HG03108 (cell line): ENCODE measurements around the gene THAP4.
"Not testable (repeated sequence)": the region's sequence is repeated elsewhere in the genome, so short reads cannot be mapped to it uniquely, and the experiment has no call there.

Experiments used
- ATAC-seq: cut with Tn5 transposase; IDR thresholded peaks from one replicate; pipeline ENCODE4 v1.9.1; 2021; ENCODE audit warnings: moderate library complexity; ENCODE audit not compliant: unreplicated experiment

The THAP4 gene

DNA sequence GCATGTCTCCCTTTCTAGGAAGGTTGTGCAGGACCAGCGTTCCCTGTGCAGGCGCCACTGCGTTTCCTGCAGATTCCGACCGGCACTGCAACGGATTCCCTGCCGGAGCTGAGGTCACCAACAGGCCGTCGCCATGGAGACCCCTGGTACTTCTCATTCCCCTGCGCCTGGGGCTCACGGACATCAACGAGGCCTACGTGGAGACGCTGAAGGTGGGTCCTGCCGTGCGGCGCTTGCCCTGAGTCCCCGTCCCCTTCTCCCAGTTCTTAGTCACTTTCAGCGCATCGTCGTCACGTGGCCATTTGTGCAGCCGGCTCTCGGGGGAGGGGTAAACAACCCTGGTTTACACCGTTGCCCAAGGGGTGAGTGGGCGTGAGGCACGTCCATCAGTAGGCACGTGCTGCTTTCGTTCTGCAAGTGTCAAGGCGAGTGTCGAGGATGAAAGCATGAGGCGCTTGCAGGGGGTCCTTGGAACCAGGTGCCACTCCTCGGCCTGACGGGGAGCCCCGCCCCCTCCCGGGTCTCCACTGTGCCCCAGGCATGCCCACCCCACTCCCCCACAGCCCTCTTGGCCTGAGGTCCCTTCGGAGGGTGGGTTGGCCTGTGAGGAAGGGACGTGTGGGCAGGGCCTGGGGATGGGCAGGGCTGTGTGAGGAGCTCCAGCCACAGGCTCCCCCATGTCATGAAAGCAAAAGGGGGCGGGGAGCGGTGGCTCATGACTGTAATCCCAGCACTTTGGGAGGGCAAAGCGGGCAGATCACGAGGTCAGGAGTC is 29.9 kb upstream of the THAP4 start:
- ATAC-seq = no peak

GRCh38 chr2:241665731-241666440 is 28.9 kb upstream of the THAP4 start:
- no peak for ATAC-seq

DNA sequence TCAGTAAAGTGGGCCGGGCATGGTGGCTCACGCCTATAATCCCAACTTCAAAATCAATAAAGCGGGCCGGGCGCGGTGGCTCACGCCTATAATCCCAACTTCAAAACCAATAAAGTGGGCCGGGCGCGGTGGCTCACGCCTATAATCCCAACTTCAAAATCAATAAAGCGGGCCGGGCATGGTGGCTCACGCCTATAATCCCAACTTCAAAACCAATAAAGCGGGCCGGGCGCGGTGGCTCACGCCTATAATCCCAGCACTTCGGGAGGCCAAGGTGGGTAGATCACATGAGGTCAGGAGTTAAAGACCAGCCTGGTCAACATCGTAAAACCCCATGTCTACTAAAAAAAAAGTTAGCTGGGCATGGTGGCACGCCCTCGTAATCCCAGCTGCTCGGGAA is 25.8 kb upstream of the THAP4 start:
- ATAC-seq = not testable (repeated sequence)

- no peak for ATAC-seq
Measured at GRCh38 chr2:241660593-241661213, 23.7 kb upstream of the THAP4 start.

- no peak for ATAC-seq
Measured at GRCh38 chr2:241659150-241659739, 22.3 kb upstream of the THAP4 start.

DNA sequence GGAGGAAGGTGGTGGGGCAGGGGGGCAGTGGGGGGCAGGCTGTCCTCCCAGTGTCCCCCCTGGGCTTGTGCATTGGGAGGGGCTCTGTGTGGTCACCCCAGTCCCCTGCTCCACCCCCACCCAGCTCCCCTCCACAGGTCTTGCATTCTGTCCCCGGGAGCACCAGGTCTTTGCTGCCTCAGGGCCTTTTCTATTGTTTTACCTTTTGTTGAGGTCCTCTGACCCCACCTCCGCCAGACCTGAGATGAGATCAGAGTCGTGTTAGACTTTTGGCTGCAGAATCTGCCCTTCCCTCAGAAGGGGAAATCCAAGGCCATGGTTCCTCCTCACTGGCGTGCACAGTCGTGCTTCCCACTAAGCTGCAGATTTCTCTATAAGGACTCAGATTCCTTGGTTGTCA is 21.3 kb upstream of the THAP4 start:
- no peak for ATAC-seq

DNA sequence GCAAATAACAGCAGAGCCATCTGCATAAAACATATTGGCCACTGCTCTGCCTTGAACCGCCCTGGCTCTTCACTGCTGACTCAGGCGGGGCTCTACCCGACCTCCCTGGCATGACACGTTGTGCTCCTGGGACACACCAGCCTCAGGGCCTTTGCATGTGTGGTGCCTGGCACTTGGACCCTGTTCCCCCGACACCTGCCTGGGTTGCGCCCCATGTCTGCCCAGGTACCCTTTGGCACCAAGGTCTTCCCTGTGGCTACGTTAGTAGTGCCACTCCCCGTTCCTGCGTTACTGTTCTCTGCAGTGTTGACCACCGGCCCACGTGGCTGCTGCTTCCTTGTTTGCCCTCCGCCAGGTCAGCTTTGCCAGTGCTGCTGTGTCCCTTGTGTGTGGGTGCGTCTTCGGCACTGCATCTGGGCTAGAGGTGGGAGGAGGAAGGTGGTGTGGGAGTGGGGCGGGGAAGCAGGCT is 20.9 kb upstream of the THAP4 start:
- ATAC-seq = no peak

- no peak for ATAC-seq
Measured at GRCh38 chr2:241656190-241656741, 19.3 kb upstream of the THAP4 start.

DNA sequence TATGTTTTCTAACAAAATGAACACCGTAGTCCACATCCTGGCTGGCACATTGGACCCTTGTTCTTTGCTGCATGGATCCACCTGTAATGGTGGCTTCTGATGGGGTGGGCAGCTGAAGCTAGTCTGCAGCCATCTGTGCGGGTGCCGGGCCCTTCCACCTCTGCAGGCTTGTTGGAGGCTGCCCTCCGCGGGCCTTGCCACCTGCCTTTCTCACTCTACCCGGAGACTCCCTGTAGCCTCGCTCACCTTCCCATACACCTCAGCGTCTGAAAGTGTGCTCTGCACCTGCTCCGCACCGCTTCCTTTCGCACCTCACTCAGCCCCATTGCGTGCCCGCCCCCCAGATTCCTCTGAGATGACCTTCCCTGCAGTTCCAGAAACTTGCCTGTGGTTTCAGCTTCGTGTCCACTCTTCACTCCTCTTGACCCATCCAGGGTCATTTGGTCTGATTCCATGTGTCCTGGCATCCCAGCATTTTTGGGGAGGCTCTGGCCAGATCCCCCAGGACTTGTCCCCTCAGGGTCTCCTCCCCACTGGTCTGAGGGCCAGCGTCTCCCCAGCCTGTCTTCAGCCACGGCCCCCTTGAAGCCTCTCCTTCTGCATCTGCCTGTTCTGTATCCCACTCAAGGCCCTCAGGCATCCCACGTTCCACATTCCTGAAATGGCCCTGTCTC is 18.7 kb upstream of the THAP4 start:
- no peak for ATAC-seq

DNA sequence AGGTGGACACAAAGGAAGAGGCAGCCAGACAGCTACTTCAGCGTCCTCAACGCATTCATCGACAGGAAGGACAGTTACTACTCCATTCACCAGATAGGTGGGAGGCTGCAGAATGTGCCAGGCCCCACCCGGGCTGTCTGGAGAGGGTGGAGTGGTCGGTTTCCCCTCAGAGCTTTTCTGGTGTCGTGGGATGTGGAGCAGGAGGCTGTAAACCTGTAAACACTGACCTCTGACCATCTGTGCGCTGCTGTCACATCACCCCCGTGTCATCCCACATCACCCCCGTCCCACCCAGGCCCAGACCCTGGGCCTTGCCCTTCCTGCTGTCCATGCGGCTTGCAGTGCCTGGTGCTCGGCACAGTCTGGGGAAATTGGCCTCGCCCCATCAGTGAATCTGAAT is 17.6 kb upstream of the THAP4 start:
- no peak for ATAC-seq

GRCh38 chr2:241653210-241653750 is 16.3 kb upstream of the THAP4 start:
- ATAC-seq = no peak

DNA sequence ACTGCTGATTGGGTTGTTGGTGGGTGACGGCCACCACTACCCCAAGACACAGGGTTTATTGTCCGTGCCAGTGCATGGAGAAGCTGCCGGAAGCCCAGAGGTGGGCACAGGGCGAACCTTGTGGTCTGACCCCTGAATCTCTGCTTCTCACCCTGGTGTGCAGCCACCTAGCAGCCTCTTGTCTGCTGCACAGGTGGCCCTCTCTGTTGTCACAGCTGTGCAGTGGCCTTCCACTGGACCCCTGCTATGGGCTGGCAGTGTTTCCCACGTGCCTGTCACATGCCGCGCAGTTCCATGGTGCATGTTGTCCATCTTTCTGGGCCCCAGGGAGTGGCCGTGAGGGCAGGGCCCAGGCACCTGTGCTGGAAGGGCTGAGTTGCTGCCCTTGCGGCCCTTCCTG is 15.8 kb upstream of the THAP4 start:
- ATAC-seq = no peak

GRCh38 chr2:241652142-241652541 is 15.2 kb upstream of the THAP4 start:
- ATAC-seq = no peak

DNA sequence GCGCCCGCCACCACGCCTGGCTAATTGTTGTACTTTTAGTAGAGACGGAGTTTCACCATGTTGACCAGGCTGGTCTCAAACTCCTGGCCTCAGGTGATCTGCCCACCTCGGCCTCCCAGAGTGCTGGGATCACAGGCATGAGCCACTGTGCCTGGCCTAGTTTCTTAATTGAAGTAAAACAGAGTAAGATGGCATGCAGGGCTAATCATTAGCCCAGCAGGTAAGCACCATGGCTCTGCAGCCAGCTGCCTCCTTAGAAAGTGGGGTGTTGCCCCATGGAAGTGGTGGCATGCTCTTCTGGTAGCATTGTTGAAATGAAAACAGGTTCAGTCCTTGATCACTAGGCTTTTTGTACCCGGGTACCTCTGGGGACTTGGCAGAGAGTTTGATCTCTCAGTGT is 13.0 kb upstream of the THAP4 start:
- no peak for ATAC-seq

DNA sequence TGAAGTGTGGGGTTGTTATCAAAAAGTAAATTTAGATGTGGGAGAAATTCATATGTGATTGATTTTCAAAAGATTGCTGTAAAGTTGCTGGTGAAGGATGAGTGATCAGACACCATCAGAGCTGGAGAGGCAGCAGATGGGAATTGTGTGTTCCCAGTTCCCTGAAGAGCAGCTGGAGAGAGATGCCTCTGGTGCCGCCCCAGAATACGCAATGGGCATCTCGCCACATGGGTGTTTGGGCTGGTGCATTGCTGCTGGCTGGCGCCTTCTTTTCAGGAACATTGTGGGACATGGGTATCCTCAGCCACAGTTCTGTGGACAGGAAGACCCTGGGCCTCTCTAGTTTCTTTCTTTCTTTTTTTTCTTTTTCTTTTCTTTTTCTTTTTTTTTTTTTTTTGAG is 12.4 kb upstream of the THAP4 start:
- no peak for ATAC-seq

DNA sequence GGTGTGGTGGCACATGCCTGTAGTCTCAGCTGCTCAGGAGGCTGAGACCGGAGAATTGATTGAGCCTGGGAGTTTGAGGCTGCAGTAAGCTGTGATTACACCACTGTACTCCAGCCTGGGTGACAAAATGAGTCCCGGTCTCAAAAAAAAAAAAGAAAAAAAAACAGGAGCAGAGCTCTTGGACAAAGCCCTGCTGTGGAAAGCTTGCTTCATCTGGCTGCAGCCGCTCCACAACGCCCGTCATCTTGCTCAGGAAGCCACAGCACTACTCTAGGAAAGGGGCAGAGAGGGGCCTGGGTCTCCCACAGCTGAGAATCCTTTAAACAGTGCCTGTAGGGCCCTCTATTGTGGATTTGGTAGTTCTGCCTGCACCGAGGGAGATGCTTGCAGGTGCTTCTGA is 11.5 kb upstream of the THAP4 start:
- no peak for ATAC-seq

- no peak for ATAC-seq
Measured at GRCh38 chr2:241645915-241646645, 9.1 kb upstream of the THAP4 start.

DNA sequence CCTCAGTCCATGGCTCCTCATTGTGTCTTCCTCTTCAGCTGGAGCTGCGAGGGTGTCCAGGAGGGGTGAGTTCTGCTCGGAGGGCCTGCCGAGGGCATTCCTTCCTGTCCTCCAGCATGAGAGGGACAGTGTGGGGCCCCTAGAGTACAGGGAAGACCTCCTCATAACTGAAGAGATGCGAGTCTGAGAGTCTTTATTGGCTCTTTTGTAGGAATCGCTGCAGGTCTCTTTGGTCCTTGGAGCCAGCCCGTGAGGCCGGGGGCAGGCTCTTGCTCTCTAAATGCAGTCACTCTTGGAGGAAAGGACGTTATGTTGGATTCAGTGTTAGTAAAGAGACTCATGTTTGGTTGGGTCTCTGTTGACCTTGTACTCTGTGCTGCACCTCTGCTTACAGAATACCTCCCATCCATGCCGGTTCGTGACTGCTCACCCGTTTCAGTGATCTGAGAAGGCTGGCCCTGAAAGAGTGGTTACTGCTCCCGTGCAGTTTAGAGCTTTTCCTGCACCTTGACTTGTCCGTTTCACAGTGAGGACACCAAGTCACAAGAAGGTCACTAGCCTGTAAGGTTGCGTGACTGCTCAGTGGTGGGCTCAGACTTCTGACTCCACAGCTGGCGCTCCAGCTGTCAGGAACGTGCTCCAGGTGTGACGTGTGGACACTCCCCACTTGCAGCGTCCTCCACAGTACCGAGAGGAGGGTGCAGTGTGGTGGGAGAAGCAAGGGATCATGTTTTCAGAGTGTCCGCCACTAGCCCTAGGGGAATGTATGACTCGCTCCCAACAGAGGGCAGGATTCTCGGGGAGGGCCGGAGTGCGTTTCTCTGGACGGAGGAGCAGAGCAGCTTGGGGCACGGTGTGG is 8.3 kb upstream of the THAP4 start:
- ATAC-seq = no peak

DNA sequence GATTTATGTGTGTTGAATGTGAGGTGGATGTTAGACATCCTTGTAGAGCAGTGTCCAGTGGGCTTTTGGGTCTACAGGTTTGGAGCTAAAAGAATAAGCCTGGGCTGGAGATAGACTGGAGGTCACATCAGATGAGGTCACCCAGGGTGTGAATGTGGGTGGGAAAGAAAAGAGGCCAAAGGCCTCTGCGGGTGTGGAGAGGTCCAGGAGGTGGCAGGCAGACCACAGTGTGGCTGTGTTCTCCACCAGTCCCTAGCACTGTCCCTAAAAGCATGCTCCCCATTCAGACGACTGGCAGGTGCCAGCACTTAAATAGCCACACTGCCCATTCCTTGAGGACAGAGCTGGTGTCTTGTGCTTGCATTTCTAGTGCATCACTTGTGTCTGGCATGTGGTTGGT is 4.7 kb upstream of the THAP4 start:
- ATAC-seq = no peak
